ENCODE results near the gene LTN1. TPM values are rescaled to one million over a fixed set of nuclear protein-coding genes. Genes with fewer than 3 reads are reported as not detected.
"Not testable (repeated sequence)": the region's sequence is repeated elsewhere in the genome, so short reads cannot be mapped to it uniquely, and the experiment has no call there.

Gene LTN1
- total RNA-seq, 1 donor from 2014 or later, result 24.9 TPM

DNA sequence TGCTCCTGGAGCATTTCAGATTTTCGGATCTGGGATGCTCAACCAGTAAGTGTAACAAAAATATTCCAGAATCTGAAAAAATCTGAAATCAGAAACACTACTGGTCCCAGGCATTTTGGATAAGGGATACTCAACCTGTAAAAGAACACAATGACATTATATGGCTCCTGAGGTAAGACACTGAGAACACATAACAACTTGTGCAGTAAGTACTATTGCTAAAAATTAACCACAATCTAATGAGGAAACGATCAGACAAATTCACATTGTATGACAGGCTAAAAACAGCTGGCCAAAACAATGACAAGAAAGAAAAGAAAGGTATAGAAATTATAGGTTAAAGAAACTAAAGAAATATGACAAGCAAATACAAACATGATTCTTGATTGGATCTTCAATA is 54.9 kb downstream of the LTN1 start:
- Mint-ChIP-seq H3K27me3 (ENCODE audit: low read depth) (no peaks in the 10 kb centered on the region), H3K27ac (no peak overlapping the region), H3K9me3 (no peaks in the 10 kb centered on the region), H3K36me3 (ENCODE audit: low read depth) (peaks cover 62% of the 10 kb centered on the region), H3K4me1 (ENCODE audit: low read depth) (peaks cover 4% of the 10 kb centered on the region), H3K4me3 (ENCODE audit: low read depth) (no peak overlapping the region)
- DNase-seq (ENCODE audit: low spot score), result no peak
- intact Hi-C loops (cut with micrococcal nuclease), result no loop called here

GRCh38 chr21:28936721-28937120 is 56.0 kb downstream of the LTN1 start:
- no peak overlapping the region for H3K27ac Mint-ChIP-seq
- no peaks in the 10 kb centered on the region for H3K27me3 Mint-ChIP-seq (ENCODE audit: low read depth)
- peaks cover 60% of the 10 kb centered on the region for H3K36me3 Mint-ChIP-seq (ENCODE audit: low read depth)
- no peaks in the 10 kb centered on the region for H3K9me3 Mint-ChIP-seq
- H3K4me3 Mint-ChIP-seq (ENCODE audit: low read depth), result no peak overlapping the region
- intact Hi-C loops (cut with micrococcal nuclease), result no loop called here
- H3K4me1 Mint-ChIP-seq (ENCODE audit: low read depth), result peaks cover 4% of the 10 kb centered on the region
- no peak for DNase-seq (ENCODE audit: low spot score)

DNA sequence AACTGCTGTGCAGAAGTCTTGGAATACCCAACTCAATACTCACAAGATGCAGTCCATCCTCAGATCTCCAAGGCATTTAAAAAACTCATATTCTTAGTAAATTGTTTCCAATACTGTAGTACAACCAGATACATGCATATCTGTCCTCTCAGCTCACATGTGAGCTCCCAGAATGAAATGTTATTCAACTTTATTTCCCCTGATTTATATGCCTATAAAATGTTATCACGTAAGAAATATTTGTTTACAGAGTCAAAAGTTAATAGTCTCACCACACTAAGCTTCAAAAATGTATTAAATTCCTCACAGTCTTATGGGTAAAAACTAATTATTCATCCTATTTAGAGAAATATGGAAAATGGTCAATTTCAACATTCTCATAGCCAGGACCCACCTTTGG is 56.6 kb downstream of the LTN1 start:
- Mint-ChIP-seq H3K27me3 (ENCODE audit: low read depth) (no peaks in the 10 kb centered on the region), H3K27ac (no peak overlapping the region), H3K4me3 (ENCODE audit: low read depth) (no peak overlapping the region), H3K9me3 (no peaks in the 10 kb centered on the region), H3K36me3 (ENCODE audit: low read depth) (peaks cover 59% of the 10 kb centered on the region), H3K4me1 (ENCODE audit: low read depth) (peaks cover 4% of the 10 kb centered on the region)
- intact Hi-C loops (cut with micrococcal nuclease), result no loop called here
- DNase-seq (ENCODE audit: low spot score), result no peak

- no peaks in the 10 kb centered on the region for H3K9me3 Mint-ChIP-seq
- H3K27me3 Mint-ChIP-seq (ENCODE audit: low read depth), result no peaks in the 10 kb centered on the region
- peaks cover 4% of the 10 kb centered on the region for H3K4me1 Mint-ChIP-seq (ENCODE audit: low read depth)
- no peak overlapping the region for H3K27ac Mint-ChIP-seq
- H3K4me3 Mint-ChIP-seq (ENCODE audit: low read depth), result no peak overlapping the region
- intact Hi-C loops (cut with micrococcal nuclease), result no loop called here
- peaks cover 59% of the 10 kb centered on the region for H3K36me3 Mint-ChIP-seq (ENCODE audit: low read depth)
- no peak for DNase-seq (ENCODE audit: low spot score)
Measured at GRCh38 chr21:28932717-28933116, 60.0 kb downstream of the LTN1 start.

DNA sequence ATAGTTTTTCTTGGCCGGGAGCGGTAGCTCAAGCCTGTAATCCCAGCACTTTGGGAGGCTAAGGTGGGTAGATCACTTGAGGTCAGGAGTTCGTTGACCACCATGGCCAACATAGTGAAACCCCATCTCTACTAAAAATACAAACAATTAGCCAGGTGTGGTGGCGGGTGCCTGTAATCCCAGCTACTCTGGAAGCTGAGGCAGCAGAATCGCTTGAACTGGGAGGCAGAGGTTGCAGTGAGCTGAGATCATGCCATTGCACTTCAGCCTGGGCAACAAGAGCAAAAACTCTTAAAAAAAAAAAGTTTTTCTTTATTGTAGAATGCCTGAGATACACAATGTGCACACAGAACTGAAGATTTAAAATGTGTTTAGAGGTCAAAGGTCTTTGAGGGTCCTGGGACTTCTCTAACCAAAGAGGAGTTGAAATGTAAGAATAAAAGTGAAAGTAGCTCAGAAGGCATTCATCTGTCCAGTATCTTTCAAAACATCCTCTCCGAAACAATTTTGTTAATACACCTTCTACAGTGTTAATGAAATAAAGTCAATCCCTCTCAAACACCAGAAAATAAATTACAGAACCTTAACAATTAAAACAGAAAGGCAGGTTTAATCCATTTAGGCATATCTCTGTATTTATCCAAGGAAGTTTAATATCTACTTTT is 60.8 kb downstream of the LTN1 start:
- H3K4me3 Mint-ChIP-seq (ENCODE audit: low read depth); DNase-seq (ENCODE audit: low spot score); H3K9me3 Mint-ChIP-seq; H3K27me3 Mint-ChIP-seq (ENCODE audit: low read depth); intact Hi-C loops (cut with micrococcal nuclease); H3K27ac Mint-ChIP-seq; H3K4me1 Mint-ChIP-seq (ENCODE audit: low read depth): not testable (repeated sequence)
- H3K36me3 Mint-ChIP-seq (ENCODE audit: low read depth), result peaks cover 58% of the 10 kb centered on the region

GRCh38 chr21:28928578-28929420 is 63.9 kb downstream of the LTN1 start:
- Mint-ChIP-seq H3K27me3 (ENCODE audit: low read depth) (no peaks in the 10 kb centered on the region), H3K4me3 (ENCODE audit: low read depth) (no peak overlapping the region), H3K36me3 (ENCODE audit: low read depth) (peaks cover 58% of the 10 kb centered on the region), H3K4me1 (ENCODE audit: low read depth) (peaks cover 1% of the 10 kb centered on the region), H3K27ac (no peak overlapping the region), H3K9me3 (no peaks in the 10 kb centered on the region)
- no peak for DNase-seq (ENCODE audit: low spot score)
- intact Hi-C loops (cut with micrococcal nuclease), result no loop called here

DNA sequence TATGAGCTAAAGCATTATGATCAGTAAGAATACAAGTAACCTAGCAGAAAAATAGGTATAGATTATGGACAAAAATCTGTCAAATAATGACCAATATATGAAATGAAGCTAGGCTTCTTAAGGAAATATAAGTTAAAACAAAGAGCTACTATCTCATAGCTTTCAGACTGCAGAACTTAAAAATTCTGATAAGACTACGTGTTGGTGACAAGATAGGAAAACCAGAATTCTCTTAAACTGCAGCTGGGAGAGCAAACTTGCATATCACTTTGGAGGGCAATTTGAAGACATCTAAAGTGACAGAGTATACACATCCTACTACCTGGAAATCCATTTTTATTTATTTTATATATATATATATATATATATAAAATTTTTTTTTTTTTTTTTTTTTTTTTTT is 65.5 kb downstream of the LTN1 start:
- no peak overlapping the region for H3K27ac Mint-ChIP-seq
- no peaks in the 10 kb centered on the region for H3K9me3 Mint-ChIP-seq
- H3K4me3 Mint-ChIP-seq (ENCODE audit: low read depth), result no peak overlapping the region
- H3K4me1 Mint-ChIP-seq (ENCODE audit: low read depth), result no peaks in the 10 kb centered on the region
- no peak for DNase-seq (ENCODE audit: low spot score)
- peaks cover 50% of the 10 kb centered on the region for H3K36me3 Mint-ChIP-seq (ENCODE audit: low read depth)
- intact Hi-C loops (cut with micrococcal nuclease), result no loop called here
- H3K27me3 Mint-ChIP-seq (ENCODE audit: low read depth), result no peaks in the 10 kb centered on the region

GRCh38 chr21:28923439-28923975 is 69.2 kb downstream of the LTN1 start:
- Mint-ChIP-seq H3K27me3 (ENCODE audit: low read depth) (no peaks in the 10 kb centered on the region), H3K4me3 (ENCODE audit: low read depth) (no peak overlapping the region), H3K36me3 (ENCODE audit: low read depth) (peaks cover 32% of the 10 kb centered on the region), H3K9me3 (no peaks in the 10 kb centered on the region), H3K4me1 (ENCODE audit: low read depth) (no peaks in the 10 kb centered on the region), H3K27ac (no peak overlapping the region)
- intact Hi-C loops (cut with micrococcal nuclease), result no loop called here
- DNase-seq (ENCODE audit: low spot score), result no peak

- no peak overlapping the region for H3K4me3 Mint-ChIP-seq (ENCODE audit: low read depth)
- no peaks in the 10 kb centered on the region for H3K4me1 Mint-ChIP-seq (ENCODE audit: low read depth)
- peaks cover 27% of the 10 kb centered on the region for H3K36me3 Mint-ChIP-seq (ENCODE audit: low read depth)
- intact Hi-C loops (cut with micrococcal nuclease), result no loop called here
- H3K27ac Mint-ChIP-seq, result no peak overlapping the region
- H3K27me3 Mint-ChIP-seq (ENCODE audit: low read depth), result no peaks in the 10 kb centered on the region
- DNase-seq (ENCODE audit: low spot score), result no peak
- H3K9me3 Mint-ChIP-seq, result no peaks in the 10 kb centered on the region
Measured at GRCh38 chr21:28922368-28922767, 70.3 kb downstream of the LTN1 start.

DNA sequence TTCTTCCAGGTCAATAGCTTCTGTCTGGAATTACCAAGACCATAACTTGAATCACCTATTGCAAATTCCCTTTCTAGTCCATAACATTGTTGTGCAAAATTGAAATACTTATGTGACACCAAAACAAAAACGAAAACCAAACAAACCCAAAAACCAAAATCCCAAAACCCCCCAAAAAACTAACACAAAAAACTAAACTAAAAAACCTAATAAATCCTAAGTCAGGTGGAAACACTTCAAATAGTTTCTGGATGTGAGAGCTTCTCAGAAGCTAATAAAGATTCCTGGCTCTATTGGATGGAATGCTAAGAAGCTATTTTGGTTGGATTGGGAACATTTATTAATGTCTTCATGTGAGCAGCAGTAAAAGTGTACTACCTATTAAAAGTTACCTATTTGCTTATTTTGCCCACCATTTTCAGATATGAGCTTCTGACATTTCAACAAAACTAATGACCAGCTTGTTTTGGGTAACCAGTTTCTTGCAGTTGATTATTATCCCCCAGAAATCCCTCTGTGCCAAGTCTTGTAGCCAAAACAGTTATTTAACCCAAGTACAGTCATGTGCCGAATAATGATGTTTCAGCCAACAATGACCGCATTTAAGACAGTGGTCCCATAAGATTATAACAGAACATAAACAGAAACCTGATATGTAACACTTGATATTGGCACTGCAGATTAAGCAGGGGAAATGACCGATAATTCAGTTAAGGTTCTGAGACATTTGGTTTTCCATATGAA is 76.4 kb downstream of the LTN1 start:
- no peaks in the 10 kb centered on the region for H3K36me3 Mint-ChIP-seq (ENCODE audit: low read depth)
- H3K27ac Mint-ChIP-seq, result no peak overlapping the region
- no peaks in the 10 kb centered on the region for H3K4me1 Mint-ChIP-seq (ENCODE audit: low read depth)

DNA sequence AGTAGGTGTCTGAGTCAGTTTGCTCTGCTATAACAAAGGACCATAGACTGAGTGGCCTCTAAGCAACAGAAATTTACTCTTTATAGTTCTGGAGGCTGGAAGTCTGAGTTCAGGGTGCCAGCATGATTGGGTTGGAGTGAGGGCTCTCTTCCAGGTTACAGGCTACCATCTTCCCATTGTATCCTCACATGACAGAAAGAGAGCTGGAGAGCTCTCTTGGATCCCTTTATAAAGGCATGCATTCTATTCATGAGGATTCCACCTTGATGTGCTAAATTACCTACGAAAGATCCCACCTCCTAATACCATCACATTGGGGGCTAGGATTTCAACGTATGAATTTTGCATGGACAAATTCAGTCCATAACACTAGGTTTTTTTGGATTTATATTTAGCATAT is 79.6 kb downstream of the LTN1 start:
- H3K4me1 Mint-ChIP-seq (ENCODE audit: low read depth), result no peaks in the 10 kb centered on the region
- H3K36me3 Mint-ChIP-seq (ENCODE audit: low read depth), result no peaks in the 10 kb centered on the region
- no peak overlapping the region for H3K27ac Mint-ChIP-seq
- H3K9me3 Mint-ChIP-seq, result no peaks in the 10 kb centered on the region
- H3K27me3 Mint-ChIP-seq (ENCODE audit: low read depth), result peaks cover 6% of the 10 kb centered on the region
- intact Hi-C loops (cut with micrococcal nuclease), result no loop called here
- H3K4me3 Mint-ChIP-seq (ENCODE audit: low read depth), result no peak overlapping the region
- DNase-seq (ENCODE audit: low spot score), result no peak

More for the DNA sequence above, 76.4 kb downstream of the LTN1 start:
- intact Hi-C loops (cut with micrococcal nuclease), result no loop called here
- no peak overlapping the region for H3K4me3 Mint-ChIP-seq (ENCODE audit: low read depth)
- no peak for DNase-seq (ENCODE audit: low spot score)
- peaks cover 2% of the 10 kb centered on the region for H3K27me3 Mint-ChIP-seq (ENCODE audit: low read depth)
- no peaks in the 10 kb centered on the region for H3K9me3 Mint-ChIP-seq

DNA sequence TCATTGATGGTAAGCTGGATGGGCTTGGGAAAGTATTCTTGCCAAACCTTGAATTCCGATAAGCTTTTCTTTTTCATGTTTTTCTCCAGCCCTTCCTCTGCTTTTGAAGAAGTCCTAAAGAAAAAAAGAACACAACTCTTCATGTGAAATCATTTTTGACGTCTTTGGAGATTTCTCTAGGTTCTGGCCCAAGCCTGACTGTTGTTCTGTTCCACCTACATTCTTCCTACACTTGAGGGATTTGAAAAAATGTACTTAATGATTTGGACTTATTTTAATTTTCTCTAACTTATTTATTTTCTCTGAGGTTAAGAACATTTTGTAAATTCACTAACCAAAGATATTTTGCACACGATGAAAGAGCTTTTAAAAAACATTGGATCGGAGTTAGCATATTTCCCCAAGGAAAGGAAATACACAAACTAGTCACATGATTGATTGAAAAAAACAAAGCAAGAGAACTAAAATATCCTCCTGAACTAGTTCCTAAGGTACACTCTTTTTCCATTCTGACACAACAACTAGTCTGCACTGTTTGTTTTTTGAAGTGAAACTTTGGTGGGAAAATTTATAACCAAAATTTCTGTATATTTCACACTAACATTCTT is 82.3 kb downstream of the LTN1 start:
- Mint-ChIP-seq H3K4me1 (ENCODE audit: low read depth) (no peaks in the 10 kb centered on the region), H3K27ac (no peak overlapping the region), H3K36me3 (ENCODE audit: low read depth) (no peaks in the 10 kb centered on the region), H3K27me3 (ENCODE audit: low read depth) (peaks cover 9% of the 10 kb centered on the region), H3K9me3 (no peaks in the 10 kb centered on the region), H3K4me3 (ENCODE audit: low read depth) (no peak overlapping the region)
- intact Hi-C loops (cut with micrococcal nuclease), result no loop called here
- no peak for DNase-seq (ENCODE audit: low spot score)

Data from activated T-helper 2 cell treated with anti-CD3 and anti-CD28 coated beads, Interferon-gamma antibody, Interleukin-2, Interleukin-4, amounts not matched to agents 10 μg/mL and 5 μg/mL and 100 μg/mL, durations not matched to agents 14 hours and 24 hours and 36 hours (primary cell).